ENCODE data around the gene ANKRD6.

The ANKRD6 gene

DNA sequence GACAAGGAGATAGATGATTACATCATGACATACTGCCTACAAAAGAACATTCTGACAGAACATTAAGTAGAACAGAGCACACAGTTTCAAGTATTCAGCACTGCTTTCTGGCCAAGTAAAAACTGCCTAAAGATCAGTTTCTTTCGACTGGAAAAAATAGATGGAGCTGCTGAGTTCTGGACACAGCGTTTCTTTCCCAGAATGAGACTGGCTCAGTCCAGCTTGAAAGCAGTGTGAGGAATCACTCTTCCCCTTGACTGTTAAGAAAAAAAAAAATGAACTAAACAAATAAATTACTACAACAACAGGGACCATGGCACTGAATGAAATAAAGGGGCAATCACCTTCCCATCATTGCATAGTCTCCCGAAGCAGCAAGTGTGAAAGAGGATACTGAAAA lies 210.0 kb downstream of the ANKRD6 start:
- no peak for FAIRE-seq
- no peak for DNase-seq (ENCODE audit: low spot score)

DNA sequence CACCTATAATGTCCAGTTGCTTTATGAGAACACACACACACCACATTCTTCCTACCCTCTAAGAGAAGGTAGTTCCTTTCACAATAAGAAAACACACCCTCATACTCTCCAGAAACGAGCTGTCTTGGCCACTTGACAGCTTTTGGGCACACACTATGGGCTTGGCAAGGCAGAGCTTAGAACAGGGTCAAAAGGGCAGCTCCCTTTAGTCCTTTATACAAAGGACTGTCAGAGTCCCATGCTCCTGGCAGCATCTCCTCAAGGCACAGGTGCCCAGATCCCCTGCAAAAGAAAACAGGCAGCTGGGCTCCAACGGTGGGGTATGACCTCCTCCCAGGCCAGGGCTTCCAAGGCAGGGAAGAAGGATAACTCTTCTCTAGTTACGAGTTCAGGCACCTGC lies 210.5 kb downstream of the ANKRD6 start:
- FAIRE-seq (no peak), DNase-seq (ENCODE audit: low spot score) (no peak)

DNA sequence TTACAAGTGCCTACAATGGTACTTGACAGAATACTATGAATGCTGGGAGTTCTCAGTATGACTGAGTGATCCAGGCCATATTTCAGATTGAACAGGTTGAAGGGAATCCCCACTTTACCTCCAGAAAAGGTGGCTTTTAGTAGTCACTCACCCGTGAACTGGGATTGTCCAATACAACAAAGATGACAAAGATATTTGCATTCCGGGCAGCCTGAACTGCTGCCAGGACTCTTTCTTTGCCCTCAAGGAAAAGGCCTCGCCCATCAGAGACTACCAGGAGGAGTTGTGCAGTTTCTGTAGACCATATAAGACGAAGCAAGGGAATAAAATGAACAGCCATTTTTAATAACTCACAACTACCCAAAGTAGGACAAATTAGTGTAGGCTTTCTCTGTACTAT lies 211.9 kb downstream of the ANKRD6 start:
- FAIRE-seq (no peak), DNase-seq (ENCODE audit: low spot score) (no peak)

DNA sequence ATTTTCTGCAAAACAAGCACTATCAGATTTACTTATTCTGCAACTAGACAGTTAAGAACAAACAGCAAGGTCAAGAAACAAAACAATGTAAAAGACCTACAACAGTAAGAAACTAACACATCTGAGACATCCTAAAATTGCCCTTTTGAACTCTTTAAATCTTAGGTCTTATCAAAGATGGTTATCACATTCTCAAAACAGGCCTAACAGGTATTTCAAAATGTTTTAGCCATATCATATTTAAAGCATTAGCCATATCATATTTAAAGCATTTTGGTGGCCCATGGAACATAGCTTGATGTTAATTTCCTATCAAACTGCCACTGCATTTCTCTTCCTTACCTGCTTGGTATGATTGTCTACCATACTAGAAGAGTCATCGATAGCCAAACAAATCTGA lies 216.7 kb downstream of the ANKRD6 start:
- FAIRE-seq, result no peak
- no peak for DNase-seq (ENCODE audit: low spot score)

- DNase-seq (ENCODE audit: low spot score), result no peak
- no peak for FAIRE-seq
Measured at GRCh38 chr6:89650579-89650978, 217.6 kb downstream of the ANKRD6 start.

GRCh38 chr6:89655122-89655521 lies 222.2 kb downstream of the ANKRD6 start:
- FAIRE-seq, result no peak
- DNase-seq (ENCODE audit: low spot score), result peak; percentile 5

DNA sequence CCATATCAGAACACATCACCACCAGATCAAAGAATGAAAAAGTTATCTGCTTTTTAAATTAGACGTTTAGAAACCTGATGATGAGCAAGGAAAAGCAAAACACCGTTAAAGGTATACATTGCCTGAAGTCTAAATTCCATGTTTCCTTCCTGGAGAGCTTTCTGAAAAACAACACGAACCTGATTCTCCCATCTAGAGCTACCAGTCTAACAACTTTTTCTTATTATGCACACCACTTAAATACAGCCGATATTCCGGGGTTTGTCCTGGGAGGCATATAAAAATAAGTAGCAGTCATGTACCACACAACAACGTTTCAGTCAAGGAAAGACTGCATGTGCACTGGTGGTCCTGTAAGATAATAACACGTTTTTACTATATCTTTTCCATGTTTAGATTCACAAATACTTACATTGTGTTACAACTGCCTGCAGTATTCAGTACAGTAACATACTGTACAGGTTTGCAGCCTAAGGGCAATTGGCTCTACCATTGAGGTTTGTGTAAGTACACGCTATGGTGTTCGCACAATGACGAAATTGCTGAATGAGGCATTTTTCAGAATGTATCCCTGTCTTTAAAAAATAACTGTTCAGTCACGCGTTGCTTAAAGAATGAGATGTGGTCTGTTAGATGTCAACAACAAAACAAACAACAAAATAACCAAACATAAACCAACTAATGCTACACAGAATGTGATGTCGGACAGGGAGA lies 224.7 kb downstream of the ANKRD6 start:
- FAIRE-seq (no peak), DNase-seq (ENCODE audit: low spot score) (no peak)

GRCh38 chr6:89660981-89661380 lies 228.0 kb downstream of the ANKRD6 start:
- no peak for FAIRE-seq
- no peak for DNase-seq (ENCODE audit: low spot score)

GRCh38 chr6:89661559-89661958 lies 228.6 kb downstream of the ANKRD6 start:
- no peak for FAIRE-seq
- no peak for DNase-seq (ENCODE audit: low spot score)

DNA sequence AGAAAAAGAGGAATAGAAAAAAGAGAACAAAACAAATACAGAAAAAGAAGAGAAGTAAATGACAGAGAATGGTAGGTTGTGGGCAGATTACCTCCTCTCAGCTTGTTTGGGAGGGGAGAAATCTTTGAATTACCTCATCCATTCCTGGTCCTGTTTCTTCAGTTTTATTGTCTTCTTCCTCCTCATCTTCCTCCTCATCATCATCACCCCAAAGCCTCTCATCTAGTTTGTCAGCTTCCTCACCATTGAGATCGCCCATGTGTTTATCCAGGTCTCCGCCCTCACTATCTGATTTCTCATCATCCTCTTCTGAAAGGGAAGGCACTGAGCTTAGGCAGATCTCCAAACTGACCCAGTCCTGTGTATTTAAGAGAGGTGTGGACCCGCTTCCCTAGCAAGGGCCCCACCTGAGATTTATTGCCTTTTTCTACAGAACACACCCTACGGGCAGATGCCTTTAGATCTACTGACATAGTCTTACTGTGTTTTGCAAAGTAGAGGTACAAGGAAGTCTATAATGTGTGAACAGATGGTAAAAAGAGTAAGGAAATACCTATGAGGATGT lies 229.8 kb downstream of the ANKRD6 start:
- FAIRE-seq, result no peak
- no peak for DNase-seq (ENCODE audit: low spot score)

GRCh38 chr6:89667872-89668556 lies 235.1 kb downstream of the ANKRD6 start:
- DNase-seq (ENCODE audit: low spot score) (no peak), FAIRE-seq (no peak)

- FAIRE-seq (no peak), DNase-seq (ENCODE audit: low spot score) (no peak)
Measured at GRCh38 chr6:89669002-89669401, 236.1 kb downstream of the ANKRD6 start.

- DNase-seq (ENCODE audit: low spot score) (no peak), FAIRE-seq (no peak)
Measured at GRCh38 chr6:89670935-89671565, 238.1 kb downstream of the ANKRD6 start.

GRCh38 chr6:89675949-89676748 lies 243.2 kb downstream of the ANKRD6 start:
- DNase-seq (ENCODE audit: low spot score) (no peak), FAIRE-seq (no peak)

GRCh38 chr6:89678531-89678930 lies 245.6 kb downstream of the ANKRD6 start:
- FAIRE-seq (no peak), DNase-seq (ENCODE audit: low spot score) (no peak)

- FAIRE-seq (no peak), DNase-seq (ENCODE audit: low spot score) (no peak)
Measured at GRCh38 chr6:89679215-89680120, 246.5 kb downstream of the ANKRD6 start.

- DNase-seq (ENCODE audit: low spot score) (no peak), FAIRE-seq (no peak)
Measured at GRCh38 chr6:89680150-89680549, 247.2 kb downstream of the ANKRD6 start.

DNA sequence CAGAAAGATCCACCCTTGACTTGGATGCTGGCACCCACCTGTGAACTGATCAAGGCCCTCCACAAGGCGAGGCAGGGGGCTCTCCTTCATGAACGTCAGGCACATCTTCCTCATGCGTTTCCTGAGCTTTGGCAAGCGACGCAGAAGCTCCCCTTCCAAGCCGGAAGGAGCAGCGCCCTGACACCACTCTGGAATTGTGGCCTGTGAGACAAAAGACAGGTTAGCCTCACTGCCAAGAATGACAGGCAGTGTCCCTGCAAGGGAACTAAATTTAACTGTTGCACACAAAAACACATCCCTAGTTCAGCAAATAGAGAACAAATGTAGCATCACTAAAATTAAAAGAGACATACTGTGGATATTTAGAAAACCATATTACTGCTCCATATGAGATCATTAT lies 247.6 kb downstream of the ANKRD6 start:
- no peak for DNase-seq (ENCODE audit: low spot score)
- FAIRE-seq, result no peak

GRCh38 chr6:89681983-89682564 lies 249.1 kb downstream of the ANKRD6 start:
- FAIRE-seq (no peak), DNase-seq (ENCODE audit: low spot score) (no peak)

DNA sequence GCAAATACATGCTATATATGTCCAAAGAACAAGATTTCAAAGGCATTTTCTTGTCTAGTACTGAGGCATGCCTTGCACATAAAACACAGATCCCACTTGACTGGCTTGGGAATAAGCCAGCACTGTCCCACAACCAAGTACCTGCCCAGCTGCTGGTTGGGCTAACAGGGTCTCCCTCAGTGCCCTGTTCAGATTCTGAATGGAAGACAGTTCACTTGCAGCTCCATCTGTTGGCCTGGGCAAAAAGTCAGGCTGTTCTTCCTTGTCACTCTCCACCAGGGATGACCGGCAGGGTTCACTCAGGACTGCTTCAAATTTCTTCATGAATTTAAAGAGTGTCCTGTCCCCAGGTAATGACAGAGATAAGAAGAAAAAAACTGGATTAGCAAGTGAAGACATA lies 250.0 kb downstream of the ANKRD6 start:
- no peak for FAIRE-seq
- DNase-seq (ENCODE audit: low spot score), result no peak
